Measurements from ENCODE around the gene EPS8. TPM values are rescaled to one million over a fixed set of nuclear protein-coding genes. Genes with fewer than 3 reads are reported as not detected.
A peak's percentile ranks its signal among the peaks of the same experiment; 100 is the strongest.

Gene EPS8
- total RNA-seq, 1 experiment from 2014 or later = 97.5 TPM

GRCh38 chr12:15709551-15709950 lies 79.6 kb downstream of the EPS8 start:
- Mint-ChIP-seq H3K9me3 (ENCODE audit: low read depth, unreplicated experiment) (no peaks in the 10 kb centered on the region), H3K27ac (ENCODE audit: unreplicated experiment) (peak overlapping the region; percentile 70), H3K36me3 (ENCODE audit: insufficient read depth, unreplicated experiment) (peaks cover 25% of the 10 kb centered on the region), H3K4me1 (ENCODE audit: low read depth, unreplicated experiment) (peaks cover 74% of the 10 kb centered on the region), H3K27me3 (ENCODE audit: unreplicated experiment) (no peaks in the 10 kb centered on the region), H3K4me3 (ENCODE audit: low read depth, unreplicated experiment) (no peak overlapping the region)
- CTCF ChIA-PET = interaction anchor here (1.1 kb wide), 1 partner anchor 19 kb away, joined by 3 read pairs; no protein-coding TSS in a partner anchor
- DNase-seq = no peak
- BruUV-seq (replicated peaks) = no TSS peak
- TF ChIP-seq CTCF (IDR thresholded peaks at IDR 0.05; ENCODE audit: unreplicated experiment) = no peak
- intact Hi-C loops (cut with micrococcal nuclease; ENCODE audit: unreplicated experiment) = no loop called here

GRCh38 chr12:15708396-15709076 lies 80.7 kb downstream of the EPS8 start:
- intact Hi-C loops (cut with micrococcal nuclease; ENCODE audit: unreplicated experiment) = no loop called here
- Mint-ChIP-seq H3K9me3 (ENCODE audit: low read depth, unreplicated experiment) (no peaks in the 10 kb centered on the region), H3K4me3 (ENCODE audit: low read depth, unreplicated experiment) (peak overlapping the region; percentile 1), H3K27me3 (ENCODE audit: unreplicated experiment) (no peaks in the 10 kb centered on the region), H3K4me1 (ENCODE audit: low read depth, unreplicated experiment) (peaks cover 74% of the 10 kb centered on the region), H3K36me3 (ENCODE audit: insufficient read depth, unreplicated experiment) (peaks cover 26% of the 10 kb centered on the region), H3K27ac (ENCODE audit: unreplicated experiment) (peak overlapping the region; percentile 70)
- DNase-seq = no peak
- no peak for TF ChIP-seq CTCF (IDR thresholded peaks at IDR 0.05; ENCODE audit: unreplicated experiment)
- CTCF ChIA-PET = interaction anchor here (0.6 to 1.1 kb wide), 2 partner anchors 18 to 33 kb away, joined by 3 read pairs; no protein-coding TSS in a partner anchor
- no TSS peak for BruUV-seq (replicated peaks)

GRCh38 chr12:15707516-15708199 lies 81.5 kb downstream of the EPS8 start:
- no TSS peak for BruUV-seq (replicated peaks)
- CTCF ChIA-PET = no interaction called here
- no peaks in the 10 kb centered on the region for H3K9me3 Mint-ChIP-seq (ENCODE audit: low read depth, unreplicated experiment)
- H3K27ac Mint-ChIP-seq (ENCODE audit: unreplicated experiment) = peak overlapping the region; percentile 70
- TF ChIP-seq CTCF (IDR thresholded peaks at IDR 0.05; ENCODE audit: unreplicated experiment) = no peak
- DNase-seq = no peak
- peaks cover 72% of the 10 kb centered on the region for H3K4me1 Mint-ChIP-seq (ENCODE audit: low read depth, unreplicated experiment)
- intact Hi-C loops (cut with micrococcal nuclease; ENCODE audit: unreplicated experiment) = no loop called here
- H3K4me3 Mint-ChIP-seq (ENCODE audit: low read depth, unreplicated experiment) = peak overlapping the region; percentile 53
- H3K36me3 Mint-ChIP-seq (ENCODE audit: insufficient read depth, unreplicated experiment) = peaks cover 18% of the 10 kb centered on the region
- H3K27me3 Mint-ChIP-seq (ENCODE audit: unreplicated experiment) = no peaks in the 10 kb centered on the region

GRCh38 chr12:15706010-15706676 lies 83.0 kb downstream of the EPS8 start:
- no peaks in the 10 kb centered on the region for H3K9me3 Mint-ChIP-seq (ENCODE audit: low read depth, unreplicated experiment)
- H3K4me3 Mint-ChIP-seq (ENCODE audit: low read depth, unreplicated experiment) = peak overlapping the region; percentile 58
- intact Hi-C loops (cut with micrococcal nuclease; ENCODE audit: unreplicated experiment) = no loop called here
- peak; percentile 70 for DNase-seq
- no peak for TF ChIP-seq CTCF (IDR thresholded peaks at IDR 0.05; ENCODE audit: unreplicated experiment)
- peaks cover 15% of the 10 kb centered on the region for H3K36me3 Mint-ChIP-seq (ENCODE audit: insufficient read depth, unreplicated experiment)
- no TSS peak for BruUV-seq (replicated peaks)
- peak overlapping the region; percentile 93 for H3K27ac Mint-ChIP-seq (ENCODE audit: unreplicated experiment)
- no peaks in the 10 kb centered on the region for H3K27me3 Mint-ChIP-seq (ENCODE audit: unreplicated experiment)
- peaks cover 80% of the 10 kb centered on the region for H3K4me1 Mint-ChIP-seq (ENCODE audit: low read depth, unreplicated experiment)
- CTCF ChIA-PET = interaction anchor here (0.7 to 1.1 kb wide), 4 partner anchors 11 to 69 kb away, joined by 3 to 4 read pairs (median 3); no protein-coding TSS in a partner anchor

Data from Calu3 (cell line).